Thoracic aorta (tissue), 2 donors: ENCODE results near the gene USH2A. TPM values are rescaled to one million over a fixed set of nuclear protein-coding genes. Genes with fewer than 3 reads are reported as not detected.

ENCODE experiments used
- ATAC-seq: fragments of 150-250 bp; one replicate; pipeline ENCODE4 v1.8.0; 2017; ENCODE audit warnings: low read depth; ENCODE audit not compliant: insufficient number of reproducible peaks, low FRiP score
- DNase-seq: peaks from one replicate; pipeline ENCODE4 v3.0.0-alpha.2; 2020; ENCODE audit warnings: low spot score
- H3K27ac ChIP-seq, 2 donors: fragments of 200-600 bp; sonication (generic); 1 replicate in 1 of 2; 2 replicates in 1 of 2; pipeline ENCODE4 v1.5.1; 2016; ENCODE audit warnings: mild to moderate bottlenecking in 2 of 2, moderate library complexity in 2 of 2
- H3K27me3 ChIP-seq: fragments of 200-600 bp; sonication (generic); replicated peaks from 2 replicates; pipeline ENCODE4 v1.6.0; 2016; ENCODE audit warnings: mild to moderate bottlenecking; ENCODE audit not compliant: insufficient read depth
- H3K36me3 ChIP-seq: fragments of 200-600 bp; sonication (generic); one replicate; pipeline ENCODE4 v1.5.1; 2016
- H3K4me1 ChIP-seq, 2 donors: fragments of 200-600 bp; sonication (generic); 1 replicate in 1 of 2; 2 replicates in 1 of 2; pipeline versions ENCODE4 v1.5.1 to v1.6.0; 2016; ENCODE audit warnings: low read depth in 2 of 2, mild to moderate bottlenecking in 1 of 2; ENCODE audit not compliant: control insufficient read depth in 1 of 2
- H3K4me3 ChIP-seq: fragments of 200-600 bp; sonication (generic); 2 replicates; pipeline ENCODE4 v1.5.1; 2016; ENCODE audit warnings: mild to moderate bottlenecking
- H3K9me3 ChIP-seq: fragments of 200-600 bp; sonication (generic); 2 replicates; pipeline ENCODE4 v1.5.1; 2016
- CTCF ChIP-seq: fragments of 200-600 bp; sonication (generic); IDR thresholded peaks from one replicate; pipeline ENCODE4 v1.5.1; 2019; ENCODE audit warnings: antibody characterized with exemption
- total RNA-seq, 2 donors: library from RNA; depleted of rRNA; stranded (reverse); fragments of >200 nt; gene quantifications; one replicate each; pipeline versions ENCODE4 v1.1.0 to v1.2.3, GENCODE V29; 2016

The USH2A gene
- total RNA-seq, 2 donors from 2014 or later, result not detected

- H3K4me3 ChIP-seq, result no peak overlapping the region
- no peak for DNase-seq
- no peaks in the 10 kb centered on the region for H3K9me3 ChIP-seq
- no peaks in the 10 kb centered on the region for H3K27me3 ChIP-seq
- TF ChIP-seq CTCF, result no peak
- ATAC-seq, result no peak
- no peaks in the 10 kb centered on the region for H3K36me3 ChIP-seq
- H3K4me1 ChIP-seq, result peaks cover 0 to 14% of the 10 kb centered on the region in 2 donors
- H3K27ac ChIP-seq, result no peak overlapping the region
Observed at GRCh38 chr1:216176970-216177369, 246.3 kb downstream of the USH2A start.

- Histone ChIP-seq H3K27ac (no peak overlapping the region), H3K4me3 (no peak overlapping the region), H3K4me1 (peaks cover 0 to 14% of the 10 kb centered on the region in 2 donors), H3K9me3 (no peaks in the 10 kb centered on the region), H3K27me3 (no peaks in the 10 kb centered on the region), H3K36me3 (no peaks in the 10 kb centered on the region)
- no peak for TF ChIP-seq CTCF
- ATAC-seq (no peak), DNase-seq (no peak)
Observed at GRCh38 chr1:216175714-216176113, 247.5 kb downstream of the USH2A start.

- no peaks in the 10 kb centered on the region for H3K27me3 ChIP-seq
- H3K4me3 ChIP-seq, result no peak overlapping the region
- DNase-seq (no peak), ATAC-seq (no peak)
- H3K36me3 ChIP-seq, result no peaks in the 10 kb centered on the region
- peaks cover 0 to 12% of the 10 kb centered on the region in 2 donors for H3K4me1 ChIP-seq
- TF ChIP-seq CTCF, result no peak
- H3K9me3 ChIP-seq, result peaks cover 3% of the 10 kb centered on the region
- no peak overlapping the region for H3K27ac ChIP-seq
Observed at GRCh38 chr1:216173376-216173995, 249.8 kb downstream of the USH2A start.

GRCh38 chr1:216169351-216169750 is 253.9 kb downstream of the USH2A start:
- H3K27ac ChIP-seq, result no peak overlapping the region
- DNase-seq (no peak), ATAC-seq (no peak)
- H3K4me1 ChIP-seq, result no peaks in the 10 kb centered on the region
- no peaks in the 10 kb centered on the region for H3K27me3 ChIP-seq
- TF ChIP-seq CTCF, result no peak
- no peaks in the 10 kb centered on the region for H3K36me3 ChIP-seq
- H3K4me3 ChIP-seq, result no peak overlapping the region
- peaks cover 3% of the 10 kb centered on the region for H3K9me3 ChIP-seq

GRCh38 chr1:216168546-216168945 is 254.7 kb downstream of the USH2A start:
- H3K4me3 ChIP-seq, result no peak overlapping the region
- no peak overlapping the region for H3K27ac ChIP-seq
- DNase-seq, result no peak
- no peaks in the 10 kb centered on the region for H3K27me3 ChIP-seq
- no peak for TF ChIP-seq CTCF
- no peak for ATAC-seq
- no peaks in the 10 kb centered on the region for H3K36me3 ChIP-seq
- peaks cover 3% of the 10 kb centered on the region for H3K9me3 ChIP-seq
- no peaks in the 10 kb centered on the region for H3K4me1 ChIP-seq
